ENCODE measurements around the gene U2AF1L4. TPM values are rescaled to one million over a fixed set of nuclear protein-coding genes. Genes with fewer than 3 reads are reported as not detected.
A peak's percentile ranks its signal among the peaks of the same experiment; 100 is the strongest.

U2AF1L4 gene
- total RNA-seq, 1 experiment from 2014 or later: 37.5 TPM

GRCh38 chr19:35746531-35746930, 1.3 kb upstream of the U2AF1L4 start:
- intact Hi-C loops (cut with micrococcal nuclease): no loop called here
- TF ChIP-seq, protein P1, sequence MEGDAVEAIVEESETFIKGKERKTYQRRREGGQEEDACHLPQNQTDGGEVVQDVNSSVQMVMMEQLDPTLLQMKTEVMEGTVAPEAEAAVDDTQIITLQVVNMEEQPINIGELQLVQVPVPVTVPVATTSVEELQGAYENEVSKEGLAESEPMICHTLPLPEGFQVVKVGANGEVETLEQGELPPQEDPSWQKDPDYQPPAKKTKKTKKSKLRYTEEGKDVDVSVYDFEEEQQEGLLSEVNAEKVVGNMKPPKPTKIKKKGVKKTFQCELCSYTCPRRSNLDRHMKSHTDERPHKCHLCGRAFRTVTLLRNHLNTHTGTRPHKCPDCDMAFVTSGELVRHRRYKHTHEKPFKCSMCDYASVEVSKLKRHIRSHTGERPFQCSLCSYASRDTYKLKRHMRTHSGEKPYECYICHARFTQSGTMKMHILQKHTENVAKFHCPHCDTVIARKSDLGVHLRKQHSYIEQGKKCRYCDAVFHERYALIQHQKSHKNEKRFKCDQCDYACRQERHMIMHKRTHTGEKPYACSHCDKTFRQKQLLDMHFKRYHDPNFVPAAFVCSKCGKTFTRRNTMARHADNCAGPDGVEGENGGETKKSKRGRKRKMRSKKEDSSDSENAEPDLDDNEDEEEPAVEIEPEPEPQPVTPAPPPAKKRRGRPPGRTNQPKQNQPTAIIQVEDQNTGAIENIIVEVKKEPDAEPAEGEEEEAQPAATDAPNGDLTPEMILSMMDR (IDR thresholded peaks at IDR 0.05; ENCODE audit: unreplicated experiment): no peak
- Mint-ChIP-seq H3K4me3 (ENCODE audit: unreplicated experiment) (peak overlapping the region; percentile 99), H3K36me3 (ENCODE audit: insufficient read depth, unreplicated experiment) (peaks cover 31% of the 10 kb centered on the region), H3K4me1 (ENCODE audit: insufficient read depth, unreplicated experiment) (peaks cover 32% of the 10 kb centered on the region), H3K27me3 (ENCODE audit: insufficient read depth, unreplicated experiment) (no peaks in the 10 kb centered on the region), H3K27ac (ENCODE audit: low read depth, unreplicated experiment) (peak overlapping the region; percentile 100), H3K9me3 (ENCODE audit: unreplicated experiment) (no peaks in the 10 kb centered on the region)
- CTCF ChIA-PET: no interaction called here
- DNase-seq (ENCODE audit: unreplicated experiment): no peak
- BruUV-seq (replicated peaks): no TSS peak
- POLR2A ChIA-PET: interaction anchor here (0.8 to 3.1 kb wide), 3 partner anchors 103 to 394 kb away, joined by 3 to 12 read pairs (median 3); no protein-coding TSS in a partner anchor

- intact Hi-C loops (cut with micrococcal nuclease): no loop called here
Measured at GRCh38 chr19:35746087-35746462, 857 bp upstream of the U2AF1L4 start.

DNA sequence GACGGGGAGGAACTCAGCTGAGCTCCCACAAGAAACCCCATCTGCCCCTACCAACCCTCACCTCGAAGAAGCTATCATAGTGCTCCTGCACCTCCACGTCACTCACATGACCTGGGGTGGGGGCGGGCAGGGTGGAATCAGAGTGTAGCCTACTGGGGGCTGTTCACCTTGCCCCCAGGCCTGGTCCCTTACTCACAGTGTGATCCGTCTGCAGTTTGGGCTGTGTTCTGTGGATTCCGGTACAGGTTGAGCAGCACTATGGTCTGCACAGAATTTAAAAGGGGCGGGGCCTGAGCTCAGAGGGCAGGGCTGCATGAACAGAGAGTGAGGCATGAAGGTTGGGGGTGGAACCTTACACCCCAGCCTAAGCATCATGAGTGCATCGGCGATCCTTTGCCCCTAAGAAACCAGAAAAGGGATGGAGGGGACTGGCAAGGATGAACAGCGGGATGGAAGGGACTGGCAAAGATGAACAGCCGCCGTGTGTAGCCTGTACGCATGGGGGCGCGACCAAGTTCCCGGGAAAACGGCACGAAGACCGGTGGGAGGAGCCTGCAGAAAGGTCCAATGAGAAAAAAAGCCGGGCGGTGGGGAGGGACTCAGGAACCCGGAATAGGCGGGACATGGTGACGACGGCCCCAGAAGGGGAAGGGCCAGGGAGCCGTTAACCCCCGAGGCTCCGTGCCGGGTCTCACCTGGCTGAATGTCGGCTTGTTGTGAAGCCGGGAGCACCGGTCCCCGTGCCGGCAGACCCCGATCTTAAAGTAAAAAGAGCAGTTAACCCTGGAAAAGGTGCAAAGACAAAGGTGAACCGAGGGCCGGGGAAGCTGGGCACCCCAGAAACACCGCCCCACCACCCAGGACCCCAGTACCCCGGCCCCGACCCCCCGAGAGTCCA, 539 bp downstream of the U2AF1L4 start:
- BruUV-seq (replicated peaks): TSS peak; percentile 71
- H3K4me3 Mint-ChIP-seq (ENCODE audit: unreplicated experiment): peak overlapping the region; percentile 99

More at GRCh38 chr19:35746087-35746462, 857 bp upstream of the U2AF1L4 start:
- POLR2A ChIA-PET: interaction anchor here (0.8 to 3.1 kb wide), 8 partner anchors 18 to 394 kb away, joined by 3 to 12 read pairs (median 4); partner anchors contain the start of genes COX6B1 and NFKBID
- H3K36me3 Mint-ChIP-seq (ENCODE audit: insufficient read depth, unreplicated experiment): peaks cover 31% of the 10 kb centered on the region
- peak overlapping the region; percentile 99 for H3K4me3 Mint-ChIP-seq (ENCODE audit: unreplicated experiment)
- CTCF ChIA-PET: no interaction called here
- no TSS peak for BruUV-seq (replicated peaks)
- DNase-seq (ENCODE audit: unreplicated experiment): no peak
- H3K4me1 Mint-ChIP-seq (ENCODE audit: insufficient read depth, unreplicated experiment): peaks cover 32% of the 10 kb centered on the region
- peak overlapping the region; percentile 100 for H3K27ac Mint-ChIP-seq (ENCODE audit: low read depth, unreplicated experiment)
- TF ChIP-seq, protein P1 (IDR thresholded peaks at IDR 0.05; ENCODE audit: unreplicated experiment): no peak
- no peaks in the 10 kb centered on the region for H3K27me3 Mint-ChIP-seq (ENCODE audit: insufficient read depth, unreplicated experiment)
- no peaks in the 10 kb centered on the region for H3K9me3 Mint-ChIP-seq (ENCODE audit: unreplicated experiment)

More for the DNA sequence above, 539 bp downstream of the U2AF1L4 start:
- Mint-ChIP-seq H3K9me3 (ENCODE audit: unreplicated experiment) (no peaks in the 10 kb centered on the region), H3K27ac (ENCODE audit: low read depth, unreplicated experiment) (peak overlapping the region; percentile 100), H3K36me3 (ENCODE audit: insufficient read depth, unreplicated experiment) (peaks cover 31% of the 10 kb centered on the region), H3K4me1 (ENCODE audit: insufficient read depth, unreplicated experiment) (peaks cover 28% of the 10 kb centered on the region), H3K27me3 (ENCODE audit: insufficient read depth, unreplicated experiment) (no peaks in the 10 kb centered on the region)
- CTCF ChIA-PET: interaction anchor here (0.7 to 1.1 kb wide), 4 partner anchors 26 to 197 kb away, joined by 3 to 7 read pairs (median 3); no protein-coding TSS in a partner anchor
- TF ChIP-seq, protein P1 (IDR thresholded peaks at IDR 0.05; ENCODE audit: unreplicated experiment): no peak
- DNase-seq (ENCODE audit: unreplicated experiment): peak; percentile 97
- intact Hi-C loops (cut with micrococcal nuclease): loop anchor here (1.0 kb wide), 1 partner anchor 27 kb away; no protein-coding TSS in a partner anchor
- POLR2A ChIA-PET: interaction anchor here (0.6 to 3.1 kb wide), 14 partner anchors 8 to 470 kb away, joined by 3 to 12 read pairs (median 3); partner anchors contain the start of genes ALKBH6, COX6B1, NFKBID and POLR2I

Data from MCF 10A (cell line).